Urinary bladder (tissue), 4 donors: ENCODE measurements around the gene MAB21L4. TPM values are rescaled to one million over a fixed set of nuclear protein-coding genes. Genes with fewer than 3 reads are reported as not detected.

Experiments used
- DNase-seq: peaks from one replicate; pipeline ENCODE4 v3.0.0-alpha.2; 2015; ENCODE audit errors: extremely low spot score
- H3K27ac ChIP-seq: one replicate; pipeline ENCODE4 v1.5.1; 2013; ENCODE audit warnings: low read depth, mild to moderate bottlenecking, moderate library complexity
- H3K36me3 ChIP-seq: one replicate; pipeline ENCODE4 v1.6.1; 2013; ENCODE audit warnings: mild to moderate bottlenecking, moderate library complexity; ENCODE audit not compliant: insufficient read depth
- H3K4me1 ChIP-seq: one replicate; pipeline ENCODE4 v1.6.1; 2013; ENCODE audit warnings: mild to moderate bottlenecking, moderate library complexity; ENCODE audit not compliant: insufficient read depth
- H3K4me3 ChIP-seq: one replicate; pipeline ENCODE4 v1.5.1; 2013; ENCODE audit warnings: low read depth, low read length
- WGBS: extraction: QIAGEN DNeasy Blood & Tissue Kit; methylation state at CpG from one replicate; pipeline ENCODE4 v1.1.7; 2013; 5-methylcytosine and 5-hydroxymethylcytosine counted together
- polyA plus RNA-seq: library from polyadenylated mRNA; stranded (reverse); fragments of 200-250 nt; gene quantifications from one replicate; pipeline ENCODE4 v1.2.3, GENCODE V29; 2013
- total RNA-seq: library from RNA; depleted of rRNA; stranded (reverse); fragments of >200 nt; gene quantifications from one replicate; pipeline ENCODE4 v1.2.3, GENCODE V29; 2014
- donor health status: healthy with polysubstance abuse.
- donor health status: healthy.

The MAB21L4 gene
- total and polyA plus RNA-seq, 2 donors = 0.42 to 1.2 TPM

DNA sequence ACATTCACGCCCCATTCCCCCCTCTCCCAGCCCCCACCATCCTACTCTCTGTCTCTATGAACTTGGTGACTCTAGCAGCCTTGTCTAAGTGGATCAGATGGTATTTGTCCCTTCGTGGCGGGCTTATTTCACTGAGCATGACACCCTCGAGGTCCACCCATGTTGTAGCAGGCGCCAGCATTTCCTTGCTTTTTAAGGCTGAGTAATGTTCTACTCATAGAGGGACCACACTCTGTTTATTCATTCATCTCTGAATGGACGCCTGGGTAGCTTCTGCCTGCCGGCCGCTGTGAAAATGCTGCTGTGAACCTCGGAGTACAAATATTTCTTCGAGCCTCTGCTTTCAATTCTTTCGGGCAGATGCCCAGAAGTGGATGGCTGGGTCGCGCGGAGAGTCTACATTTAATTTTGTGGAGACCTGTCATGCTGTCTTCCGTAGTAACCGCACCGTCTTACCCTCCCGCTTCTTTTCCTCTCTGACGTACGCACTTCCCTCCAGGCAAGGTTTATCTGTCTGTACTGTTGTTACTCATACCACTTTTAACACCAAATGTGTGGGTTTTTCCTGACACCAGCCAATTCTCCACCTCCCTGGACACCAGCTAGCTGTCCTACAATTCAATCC, 15.8 kb upstream of the MAB21L4 start:
- Histone ChIP-seq H3K4me3 (no peak overlapping the region), H3K36me3 (no peaks in the 10 kb centered on the region), H3K4me1 (peaks cover 2% of the 10 kb centered on the region), H3K27ac (no peak overlapping the region)
- DNase-seq = no peak
- 73% methylated on average over 20 of the region's 20 CpGs for WGBS

DNA sequence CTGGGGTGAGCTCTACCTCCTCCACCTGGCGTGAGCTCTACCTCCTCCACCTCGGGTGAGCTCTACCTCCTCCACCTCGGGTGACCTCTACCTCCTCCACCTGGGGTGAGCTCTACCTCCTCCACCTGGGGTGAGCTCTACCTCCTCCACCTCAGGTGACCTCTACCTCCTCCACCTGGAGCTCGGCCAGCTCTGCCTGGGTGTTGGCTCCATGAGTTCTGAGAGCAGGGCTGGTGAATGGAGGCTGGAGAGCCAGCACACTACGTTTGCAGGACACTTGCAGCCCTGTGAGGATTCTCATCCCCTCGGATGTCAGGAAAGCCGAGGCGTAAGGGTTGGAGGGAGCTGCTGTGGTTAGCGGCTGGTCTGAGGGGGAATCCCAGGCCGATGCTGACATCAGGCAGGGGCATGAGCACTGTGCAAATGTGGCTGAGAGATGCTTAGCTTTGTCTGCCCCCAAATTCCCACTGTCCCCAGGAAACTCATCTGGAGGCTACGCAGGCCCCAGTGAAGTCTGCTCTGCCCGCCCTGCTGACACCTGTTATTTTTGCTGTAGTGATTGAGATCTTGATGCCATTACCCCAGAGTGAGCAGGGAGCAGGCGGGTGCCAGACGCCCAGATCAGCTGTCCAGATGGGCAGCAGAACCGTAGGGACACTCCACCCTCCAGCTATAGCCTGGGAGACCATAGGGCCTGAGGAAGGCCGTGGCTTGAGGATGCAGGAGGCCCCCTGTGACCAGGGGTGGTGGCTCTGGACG, 13.4 kb upstream of the MAB21L4 start:
- Histone ChIP-seq H3K4me1 (no peaks in the 10 kb centered on the region), H3K27ac (no peak overlapping the region), H3K4me3 (no peak overlapping the region), H3K36me3 (no peaks in the 10 kb centered on the region)
- DNase-seq = no peak
- 68% methylated on average over 17 of the region's 17 CpGs for WGBS

DNA sequence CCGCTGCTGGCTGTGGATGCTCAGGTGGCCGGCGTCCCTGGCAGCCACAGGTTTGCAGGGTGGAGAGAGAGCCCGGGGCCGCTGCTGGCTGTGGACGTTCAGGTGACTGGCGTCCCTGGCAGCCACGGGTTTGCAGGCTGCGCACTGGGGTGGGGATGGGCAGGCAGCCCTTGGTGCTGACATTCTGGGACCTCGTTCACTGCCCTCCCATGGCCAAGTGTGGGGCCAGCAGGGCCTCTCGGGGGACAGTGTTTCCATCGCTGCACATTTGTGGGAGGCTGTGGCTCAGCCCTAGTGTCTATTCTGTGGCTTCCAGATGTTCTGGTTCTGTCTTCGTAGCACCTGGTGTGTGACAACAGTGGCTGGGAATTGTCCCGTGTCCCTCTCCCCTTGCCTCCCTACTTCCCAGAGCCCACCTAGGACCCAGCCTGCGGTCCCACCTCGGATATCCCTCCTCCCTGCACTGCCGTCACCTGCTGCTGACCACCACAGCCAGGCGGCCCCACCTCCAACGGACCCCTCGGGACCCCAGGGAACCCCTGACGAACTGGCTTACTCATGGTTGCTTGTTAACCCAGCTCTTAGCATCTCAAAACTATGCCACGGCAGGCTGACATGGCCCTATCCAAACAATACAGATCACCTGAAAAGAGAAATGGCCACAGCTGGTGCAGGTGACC, 11.1 kb upstream of the MAB21L4 start:
- H3K27ac ChIP-seq = no peak overlapping the region
- H3K36me3 ChIP-seq = no peaks in the 10 kb centered on the region
- 67% methylated on average over 22 of the region's 22 CpGs for WGBS
- no peaks in the 10 kb centered on the region for H3K4me1 ChIP-seq
- H3K4me3 ChIP-seq = no peak overlapping the region
- DNase-seq = no peak

DNA sequence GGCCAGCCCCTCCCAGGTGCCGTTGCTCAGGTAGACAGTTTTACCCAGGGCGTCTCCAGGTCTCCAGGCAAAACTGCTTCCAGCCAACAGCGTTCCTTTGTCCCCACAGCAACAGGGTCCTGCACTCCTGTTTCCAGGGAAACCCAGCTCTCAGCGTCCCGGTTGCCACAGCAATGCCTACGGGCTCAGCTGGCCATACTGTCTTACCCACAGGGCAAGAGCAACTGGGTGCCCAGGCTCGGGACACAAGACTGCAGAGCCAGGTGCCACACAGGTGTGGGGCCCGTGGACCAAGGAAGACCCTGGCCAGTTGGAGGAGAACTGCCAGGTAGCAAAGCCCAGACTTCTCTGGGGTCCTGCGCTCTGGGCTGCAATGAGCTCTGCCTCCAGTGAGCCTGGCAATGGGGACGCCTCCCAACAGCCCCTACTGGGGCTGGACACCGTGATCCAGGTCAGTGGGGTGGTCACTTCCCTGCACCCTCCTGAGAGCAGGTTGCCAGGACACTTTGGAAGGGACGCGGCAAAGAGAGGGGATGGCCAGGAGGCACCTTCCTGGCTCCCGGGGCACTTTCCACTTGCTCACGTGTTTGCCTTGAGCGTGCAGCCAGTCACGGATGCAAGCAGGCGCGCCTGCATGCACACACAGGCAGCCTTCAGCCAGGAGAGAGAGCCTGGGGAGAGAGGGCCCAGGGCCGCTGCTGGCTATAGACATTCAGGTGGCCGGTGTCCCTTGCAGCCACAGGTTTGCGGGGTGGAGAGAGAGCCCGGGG, 10.4 kb upstream of the MAB21L4 start, which contains the start of gene CROCC2:
TSS of gene CROCC2 (plus strand) at position 196 of the 770 bp plus-strand sequence. CDS start at position 374, 178 bp downstream.
- Histone ChIP-seq H3K4me1 (no peaks in the 10 kb centered on the region), H3K36me3 (no peaks in the 10 kb centered on the region), H3K4me3 (no peak within 1 kb of the TSS), H3K27ac (no peak within 1 kb of the TSS)
- DNase-seq = no peak
- WGBS = 52% methylated on average over 23 of the region's 23 CpGs

DNA sequence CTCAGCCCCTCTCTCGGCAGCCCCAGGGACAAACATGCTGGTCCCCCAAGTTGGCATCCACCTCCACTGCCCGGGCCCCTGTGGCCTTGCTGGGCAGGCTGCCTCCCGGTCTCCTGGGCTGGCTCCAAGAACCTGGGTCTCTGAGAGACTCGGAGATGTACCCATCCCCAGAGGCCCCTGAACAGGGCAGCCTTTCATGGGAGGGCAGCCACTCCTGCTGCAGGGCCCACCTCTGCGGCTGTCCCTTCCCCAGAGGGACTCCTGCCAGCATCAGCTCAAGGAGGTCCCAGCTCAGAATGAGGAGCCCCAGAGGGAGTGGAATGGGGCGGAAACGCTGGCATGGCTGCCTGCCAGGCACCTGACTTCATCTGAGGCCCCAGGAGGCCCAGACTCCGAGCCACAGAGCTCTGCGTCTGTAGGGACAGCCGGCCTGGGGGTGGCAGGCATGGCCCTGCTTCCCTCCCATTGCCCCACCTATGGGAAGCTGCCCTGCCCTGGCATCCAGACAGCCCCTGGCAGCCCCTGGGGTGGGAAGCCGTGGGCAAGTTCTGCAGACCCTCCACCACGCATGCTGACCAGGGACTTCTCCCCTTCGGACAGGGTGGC, 9.3 kb upstream of the MAB21L4 start:
- DNase-seq = no peak
- Histone ChIP-seq H3K4me3 (no peak overlapping the region), H3K36me3 (no peaks in the 10 kb centered on the region), H3K4me1 (no peaks in the 10 kb centered on the region), H3K27ac (no peak overlapping the region)
- WGBS = 80% methylated on average over 13 of the region's 13 CpGs

DNA sequence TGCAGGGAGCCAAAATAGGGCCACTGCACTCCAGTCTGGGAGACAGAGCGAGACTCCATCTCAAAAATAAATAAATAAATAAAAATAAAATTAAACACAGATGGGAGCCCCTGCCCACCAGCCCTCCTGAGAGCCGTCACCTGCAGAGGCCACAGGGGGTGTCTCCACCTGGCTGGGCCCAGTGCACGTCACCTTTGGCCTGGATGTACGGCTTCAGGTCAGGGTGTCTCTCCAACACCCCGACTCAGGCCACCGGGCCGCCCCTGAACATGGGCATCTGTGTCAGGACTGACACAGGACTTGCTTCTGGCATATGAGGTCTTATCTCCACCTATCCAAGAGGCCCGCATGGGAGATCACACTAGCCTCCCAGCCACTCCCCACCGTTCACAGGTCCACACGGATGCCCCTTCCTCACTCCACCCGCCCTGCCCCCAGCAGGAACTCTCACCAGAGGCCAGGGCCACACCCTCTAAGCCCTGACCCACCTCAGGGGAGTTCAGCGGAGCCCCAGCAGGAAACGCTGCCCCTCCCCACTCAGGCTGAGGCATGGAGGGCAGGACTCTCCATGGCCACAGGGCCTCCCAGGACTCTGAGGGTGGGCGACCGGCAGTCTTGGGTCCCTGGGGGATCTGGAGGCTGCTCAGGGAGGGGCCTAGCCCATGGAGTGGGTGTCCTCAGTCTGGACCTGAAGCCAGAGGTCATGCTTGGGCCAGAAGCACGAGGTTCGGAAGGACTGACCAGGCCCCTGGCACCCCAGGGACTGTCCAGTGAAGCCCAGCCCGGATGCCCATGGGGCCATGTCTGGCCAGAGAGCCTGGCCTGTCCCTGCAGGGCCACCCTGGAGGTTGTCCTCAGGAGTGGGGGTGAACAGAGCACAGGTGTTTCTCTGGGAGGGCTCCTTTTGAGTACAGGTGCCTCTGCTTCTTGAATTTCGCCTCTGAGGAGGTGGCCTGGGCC, 8.5 kb upstream of the MAB21L4 start:
- Histone ChIP-seq H3K4me3 (no peak overlapping the region), H3K4me1 (no peaks in the 10 kb centered on the region), H3K36me3 (no peaks in the 10 kb centered on the region), H3K27ac (no peak overlapping the region)
- no peak for DNase-seq
- WGBS = 84% methylated on average over 19 of the region's 19 CpGs

DNA sequence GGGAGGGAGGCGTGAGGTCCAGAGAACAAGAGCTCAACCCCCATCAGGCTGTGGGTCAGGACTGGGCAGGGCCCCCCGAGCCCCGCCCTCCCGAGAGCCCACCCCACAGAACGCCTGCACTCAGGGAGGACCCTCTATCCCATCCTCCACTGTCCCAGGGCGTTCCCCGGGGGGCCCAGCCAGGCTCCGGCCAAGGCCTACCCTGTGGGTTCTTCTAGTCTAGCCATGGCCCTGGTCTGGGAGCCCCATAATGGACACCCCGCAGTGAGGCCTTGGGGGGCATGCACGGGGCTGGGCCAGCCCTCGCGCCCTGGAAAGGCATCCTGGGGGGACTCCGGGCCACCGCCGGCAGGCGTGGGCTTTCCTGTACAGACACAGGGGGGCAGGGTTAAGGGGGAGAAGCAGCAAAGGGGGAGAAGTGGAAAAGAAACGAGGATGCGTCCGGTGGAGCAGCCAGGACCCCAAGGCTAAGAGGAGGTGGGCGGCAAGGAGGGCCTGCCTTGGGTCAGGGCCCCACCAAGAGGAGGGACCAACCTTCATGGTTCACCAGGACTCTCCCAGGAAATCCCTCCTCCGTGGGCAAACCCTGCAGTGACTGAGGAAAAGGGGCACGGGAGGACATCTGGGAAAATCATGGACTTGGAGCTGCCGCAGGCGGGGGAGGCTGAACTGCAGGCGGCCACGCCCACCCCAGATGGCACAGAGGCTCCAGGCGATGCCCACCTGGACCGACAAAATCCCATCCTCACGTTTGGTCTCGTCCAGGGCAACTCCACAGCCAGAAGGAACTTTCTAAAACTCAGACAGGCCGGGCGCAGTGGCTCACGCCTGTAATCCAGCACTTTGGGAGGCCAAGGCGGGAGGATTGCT, 7.5 kb upstream of the MAB21L4 start:
- 86% methylated on average over 34 of the region's 34 CpGs for WGBS
- DNase-seq = no peak

DNA sequence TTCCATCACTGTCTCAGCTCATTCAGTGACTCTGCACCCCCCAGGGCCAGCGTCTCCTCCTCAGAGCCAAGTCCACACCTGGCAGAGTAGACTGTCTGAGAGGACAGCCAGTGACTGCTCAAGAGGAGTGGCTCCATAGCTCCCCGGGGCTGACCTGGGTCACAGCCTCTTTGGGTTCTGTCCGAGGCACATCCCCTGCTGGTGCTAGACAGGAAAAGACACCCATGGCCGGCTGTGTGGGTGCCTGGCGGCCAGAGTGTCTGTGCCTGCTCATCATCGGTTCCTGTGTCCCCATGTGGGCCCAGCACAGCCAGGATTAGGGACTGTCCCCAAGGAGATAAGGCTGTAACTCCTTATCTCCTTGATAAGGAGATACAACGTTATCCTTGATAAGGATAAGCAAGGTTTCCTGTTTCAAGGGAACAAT, 6.7 kb upstream of the MAB21L4 start:
- Histone ChIP-seq H3K4me1 (no peaks in the 10 kb centered on the region), H3K4me3 (no peak overlapping the region), H3K36me3 (no peaks in the 10 kb centered on the region), H3K27ac (no peak overlapping the region)
- DNase-seq = no peak
- WGBS = 42% methylated on average over 7 of the region's 7 CpGs

More for the DNA sequence above, 7.5 kb upstream of the MAB21L4 start:
- Histone ChIP-seq H3K27ac (no peak overlapping the region), H3K4me3 (no peak overlapping the region), H3K4me1 (no peaks in the 10 kb centered on the region), H3K36me3 (no peaks in the 10 kb centered on the region)

DNA sequence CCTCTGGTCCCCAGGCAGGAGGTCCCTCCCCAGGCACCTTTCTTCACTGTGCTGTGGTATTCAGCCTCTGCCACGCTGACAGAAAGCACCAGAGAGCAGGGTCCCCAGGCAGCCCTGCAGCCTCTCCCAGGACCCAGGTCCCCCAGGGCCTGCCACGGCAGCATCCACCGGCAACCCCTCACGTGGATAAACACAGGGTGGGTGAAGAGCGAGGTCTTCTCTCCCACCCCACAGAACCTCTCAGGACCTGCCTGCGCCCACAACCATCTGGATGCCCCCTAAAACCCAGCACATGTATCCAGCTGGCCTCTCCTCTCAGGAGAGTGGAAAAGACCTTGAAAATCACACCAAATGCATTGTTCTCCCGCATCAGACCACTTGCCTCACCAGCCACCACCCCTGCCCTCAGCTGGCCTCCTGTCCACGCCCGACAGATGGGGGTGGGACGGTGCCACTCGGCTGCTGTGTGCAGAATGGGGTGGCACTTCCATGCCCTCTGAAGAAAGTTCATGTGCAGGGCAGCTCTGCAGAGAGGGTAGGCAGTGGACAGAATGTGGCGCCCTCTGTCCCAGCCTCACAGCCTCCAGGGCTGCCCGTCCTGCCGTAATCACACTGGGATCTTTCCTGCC, 6.1 kb upstream of the MAB21L4 start:
- no peak for DNase-seq
- 82% methylated on average over 14 of the region's 14 CpGs for WGBS
- Histone ChIP-seq H3K36me3 (no peaks in the 10 kb centered on the region), H3K27ac (no peak overlapping the region), H3K4me3 (no peak overlapping the region), H3K4me1 (no peaks in the 10 kb centered on the region)

DNA sequence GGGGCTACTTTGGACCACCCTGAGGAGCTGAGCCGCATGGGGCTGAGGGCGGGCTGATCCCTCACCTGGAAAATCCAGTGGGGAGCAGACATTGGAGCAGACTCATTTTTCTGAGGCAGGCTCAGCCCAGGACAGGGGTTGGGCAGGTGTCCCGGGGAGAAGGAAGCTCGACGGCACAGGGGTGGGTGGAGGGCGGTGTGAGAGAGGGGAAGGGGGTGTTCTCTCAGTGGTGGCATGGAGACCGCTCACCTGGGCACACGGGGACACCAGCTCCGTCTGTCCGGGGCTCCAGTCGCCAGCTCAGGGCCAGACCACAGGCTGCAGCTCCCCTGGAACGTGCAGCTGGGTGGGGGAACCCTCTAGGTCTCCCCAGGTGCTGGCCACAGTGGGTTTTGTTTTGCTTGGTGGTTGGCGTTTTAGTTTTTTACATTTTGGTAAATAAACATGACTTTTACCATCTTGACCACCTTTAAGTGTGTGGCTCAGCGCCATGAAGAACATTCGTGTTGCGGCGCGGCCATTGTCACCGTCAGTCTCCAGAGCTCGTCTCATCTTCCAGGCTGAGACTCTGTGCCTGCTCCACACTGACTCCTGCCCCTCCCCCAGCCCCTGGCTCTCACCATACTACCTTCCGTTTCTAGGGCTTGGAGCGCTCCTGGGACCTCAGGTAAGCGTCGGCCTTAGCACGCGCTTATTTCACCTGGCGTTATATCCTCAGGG, 4.3 kb upstream of the MAB21L4 start:
- DNase-seq = no peak
- H3K36me3 ChIP-seq = no peaks in the 10 kb centered on the region
- no peaks in the 10 kb centered on the region for H3K4me1 ChIP-seq
- 84% methylated on average over 27 of the region's 27 CpGs for WGBS
- H3K4me3 ChIP-seq = no peak overlapping the region
- H3K27ac ChIP-seq = no peak overlapping the region

DNA sequence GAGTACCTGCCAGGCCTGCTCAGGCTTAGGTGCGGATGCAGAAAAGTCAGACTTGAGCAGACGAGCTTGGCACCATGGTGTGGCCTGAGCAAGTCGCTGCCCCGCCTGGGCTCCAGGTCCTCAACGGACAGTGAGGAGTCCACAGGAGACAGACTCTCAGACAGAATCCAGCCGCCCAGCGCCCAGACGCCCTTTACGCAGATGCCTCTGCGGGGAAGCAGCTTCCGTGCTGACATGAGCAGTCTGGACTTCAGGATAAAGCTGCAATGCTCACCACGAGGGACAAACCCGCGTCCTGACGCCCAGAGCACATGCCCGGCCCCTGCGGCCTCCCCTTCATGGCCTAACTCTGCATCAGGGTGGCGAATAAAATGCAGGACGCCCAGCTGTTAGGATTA, 3.5 kb upstream of the MAB21L4 start:
- Histone ChIP-seq H3K36me3 (no peaks in the 10 kb centered on the region), H3K4me1 (no peaks in the 10 kb centered on the region), H3K27ac (no peak overlapping the region), H3K4me3 (no peak overlapping the region)
- no peak for DNase-seq
- WGBS = 85% methylated on average over 19 of the region's 19 CpGs
